GM18520 (cell line): ENCODE results near the gene IL32.
"Not testable (repeated sequence)": the region's sequence is repeated elsewhere in the genome, so short reads cannot be mapped to it uniquely, and the experiment has no call there.

ENCODE experiments used
- ATAC-seq: cut with Tn5 transposase; IDR thresholded peaks from one replicate; pipeline ENCODE4 v1.9.1; 2021; ENCODE audit not compliant: unreplicated experiment

Gene IL32

DNA sequence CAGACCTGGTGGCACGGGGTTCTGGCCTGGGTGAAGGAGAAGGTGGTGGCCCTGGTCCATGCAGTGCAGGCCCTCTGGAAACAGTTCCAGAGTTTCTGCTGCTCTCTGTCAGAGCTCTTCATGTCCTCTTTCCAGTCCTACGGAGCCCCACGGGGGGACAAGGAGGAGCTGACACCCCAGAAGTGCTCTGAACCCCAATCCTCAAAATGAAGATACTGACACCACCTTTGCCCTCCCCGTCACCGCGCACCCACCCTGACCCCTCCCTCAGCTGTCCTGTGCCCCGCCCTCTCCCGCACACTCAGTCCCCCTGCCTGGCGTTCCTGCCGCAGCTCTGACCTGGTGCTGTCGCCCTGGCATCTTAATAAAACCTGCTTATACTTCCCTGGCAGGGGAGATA, 3.7 kb downstream of the IL32 start:
- ATAC-seq = not testable (repeated sequence)

DNA sequence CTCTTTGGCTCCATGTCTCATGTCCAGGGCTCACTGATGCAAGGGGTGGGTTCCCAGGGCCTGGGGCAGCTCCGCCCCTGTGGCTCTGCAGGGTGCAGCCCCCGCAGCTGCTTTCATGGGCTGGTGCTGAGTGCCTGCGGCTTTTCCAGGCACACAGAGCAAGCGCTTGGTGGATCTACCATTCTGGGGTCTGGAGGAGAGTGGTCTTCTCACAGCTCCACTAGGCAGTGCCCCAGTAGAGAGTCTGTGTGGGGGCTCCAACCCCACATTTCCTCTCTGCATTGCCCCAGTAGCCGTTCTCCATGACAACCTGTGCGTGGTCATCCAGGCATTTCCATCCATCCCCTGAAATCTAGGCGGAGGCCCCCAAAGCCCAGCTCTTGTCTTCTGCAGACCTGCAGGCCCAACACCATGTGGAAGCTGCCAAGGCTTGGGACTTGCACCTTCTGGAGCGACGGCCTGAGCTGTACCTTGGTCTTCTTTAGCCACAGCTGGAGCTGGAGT, 5.2 kb downstream of the IL32 start:
- ATAC-seq = no peak

DNA sequence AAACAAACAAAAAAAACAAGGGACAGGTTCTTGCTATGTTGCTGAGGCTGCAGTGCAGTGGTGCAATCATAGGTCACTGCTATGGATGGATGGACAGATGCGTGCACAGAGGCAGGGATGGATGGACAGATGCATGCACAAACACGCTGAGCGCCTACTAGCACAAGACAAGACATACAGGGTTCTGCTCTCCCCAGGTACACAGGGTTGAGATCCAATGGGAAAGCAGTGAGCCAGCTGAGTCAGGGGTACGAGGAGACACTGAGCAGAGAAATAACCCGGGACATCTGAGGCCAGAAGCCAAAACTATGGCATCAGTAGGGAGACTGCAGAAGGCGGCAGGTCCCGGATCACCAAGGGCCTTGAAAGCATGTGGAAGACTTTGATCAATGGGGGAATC, 6.2 kb downstream of the IL32 start:
- no peak for ATAC-seq

DNA sequence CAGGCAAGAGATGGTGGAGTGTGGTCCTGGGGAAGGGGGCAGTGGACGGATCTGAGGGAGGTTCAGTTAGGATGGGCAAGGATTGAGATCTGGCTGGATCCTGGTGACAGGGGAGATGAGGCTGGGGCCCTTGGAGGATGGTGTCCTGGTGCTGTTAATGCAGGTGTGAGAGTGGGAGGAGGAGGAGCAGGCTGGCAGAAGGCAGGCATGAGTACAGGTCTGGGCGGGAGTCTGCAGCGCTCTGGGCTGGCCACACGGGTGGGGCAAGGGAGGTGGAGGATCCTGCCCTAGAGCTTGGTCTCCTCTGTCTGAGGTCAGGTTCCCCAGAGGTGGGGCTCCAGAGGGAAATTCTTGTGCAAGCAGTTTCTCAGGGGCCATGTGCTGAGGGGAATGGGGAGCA, 6.7 kb downstream of the IL32 start:
- not testable (repeated sequence) for ATAC-seq

DNA sequence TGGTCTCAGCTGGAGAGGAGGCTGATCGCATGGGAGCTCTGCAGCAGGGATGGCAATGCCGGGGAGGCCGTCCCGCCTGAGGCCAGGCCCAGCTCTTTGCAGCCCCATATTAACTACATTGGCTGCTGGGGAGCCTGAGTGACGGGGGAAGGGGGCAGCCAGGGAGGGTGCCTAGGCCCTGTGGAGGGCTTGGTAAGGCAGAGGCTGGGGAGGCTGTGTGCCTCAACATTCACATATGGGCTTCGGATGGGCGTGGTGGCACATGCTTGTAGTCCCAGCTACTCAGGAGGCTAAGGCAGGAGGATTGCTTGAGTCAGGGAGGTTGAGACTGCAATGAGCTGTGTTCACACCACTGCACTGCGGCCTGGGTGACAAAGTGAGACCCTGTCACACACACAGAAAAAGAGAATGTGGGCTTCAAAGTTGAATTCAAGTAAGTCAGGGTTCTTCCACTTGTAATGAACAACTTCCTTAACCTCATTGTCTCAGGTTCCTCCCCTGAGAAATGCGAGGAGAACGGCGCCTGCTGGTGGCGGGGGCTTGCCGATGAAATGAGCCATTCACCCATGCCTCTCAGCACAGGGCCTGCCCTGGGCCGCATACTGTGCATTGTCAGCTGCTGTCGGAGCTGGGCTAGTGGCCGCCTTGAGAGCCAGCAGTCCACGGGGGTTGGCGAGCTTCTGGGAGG, 7.3 kb downstream of the IL32 start:
- not testable (repeated sequence) for ATAC-seq

DNA sequence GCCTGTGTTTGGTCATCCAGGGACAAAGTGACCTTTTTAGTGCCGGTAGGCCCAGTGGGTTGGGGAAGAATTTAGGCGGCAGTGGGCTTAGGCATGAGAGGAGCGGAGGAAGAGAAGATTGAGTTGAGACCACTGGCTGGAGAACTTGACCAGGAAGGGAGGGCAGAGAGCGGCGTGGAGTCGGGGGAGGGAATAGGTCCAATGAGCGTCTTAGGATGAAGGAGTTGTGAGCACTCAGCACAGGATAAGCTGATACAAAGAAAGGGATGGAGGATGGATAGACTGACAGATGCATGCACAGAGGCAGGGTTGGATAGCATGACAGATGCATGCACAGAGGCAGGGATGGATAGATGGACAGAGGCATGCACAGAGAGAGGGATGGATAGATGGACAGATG, 8.0 kb downstream of the IL32 start:
- no peak for ATAC-seq

DNA sequence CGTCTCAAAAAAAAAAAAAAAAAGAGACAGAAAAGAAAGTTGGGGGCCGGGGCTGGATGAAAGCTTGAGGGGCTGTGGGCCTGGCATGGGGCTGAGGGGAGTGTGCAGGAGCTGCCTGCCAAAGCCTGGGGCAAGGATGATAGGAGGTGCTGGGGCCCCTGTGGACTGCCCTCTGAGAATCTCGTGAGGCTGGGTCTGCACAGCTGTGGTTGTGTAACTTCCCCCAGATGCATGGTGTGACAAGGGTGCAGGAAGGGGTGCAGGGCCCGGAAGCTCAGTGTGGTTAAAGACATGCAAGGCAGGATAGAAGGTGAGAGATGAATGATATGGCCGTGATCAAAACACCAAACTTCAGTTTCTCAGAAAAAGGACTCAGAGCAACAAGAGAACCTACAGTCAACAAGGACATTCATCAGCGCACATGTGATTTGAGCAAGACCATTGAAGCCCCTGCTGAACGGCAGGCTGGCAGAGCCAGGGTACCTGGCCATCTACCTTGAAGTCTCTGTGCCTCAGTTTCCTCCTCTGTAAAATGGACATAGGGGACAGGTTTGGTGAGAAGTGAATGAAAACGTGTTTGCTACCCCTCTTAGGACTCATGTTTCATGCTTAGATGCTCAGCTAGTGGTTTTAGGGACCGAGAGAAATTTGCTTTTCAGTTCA, 9.6 kb downstream of the IL32 start:
- ATAC-seq = peak; percentile 40

DNA sequence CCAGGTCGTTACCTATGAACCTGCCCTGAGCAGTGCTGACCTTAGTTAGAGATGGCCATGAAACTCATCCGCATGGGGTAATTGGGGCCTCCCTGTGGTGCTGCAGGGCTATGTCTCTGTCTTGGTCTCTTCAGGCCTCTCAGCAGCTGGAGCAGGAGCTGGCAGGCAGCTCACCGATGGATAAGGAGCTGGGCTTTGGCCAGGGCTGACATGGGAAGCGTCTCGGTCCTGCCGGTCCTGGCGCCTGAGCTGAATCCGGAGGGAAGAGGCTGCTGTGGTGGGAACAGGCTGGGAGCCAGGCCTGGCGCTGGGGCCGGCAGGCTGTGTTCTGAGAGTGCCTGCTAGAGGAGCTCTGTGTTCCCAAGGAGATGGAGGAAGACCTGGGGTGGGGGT, 10.1 kb downstream of the IL32 start:
- ATAC-seq = no peak

DNA sequence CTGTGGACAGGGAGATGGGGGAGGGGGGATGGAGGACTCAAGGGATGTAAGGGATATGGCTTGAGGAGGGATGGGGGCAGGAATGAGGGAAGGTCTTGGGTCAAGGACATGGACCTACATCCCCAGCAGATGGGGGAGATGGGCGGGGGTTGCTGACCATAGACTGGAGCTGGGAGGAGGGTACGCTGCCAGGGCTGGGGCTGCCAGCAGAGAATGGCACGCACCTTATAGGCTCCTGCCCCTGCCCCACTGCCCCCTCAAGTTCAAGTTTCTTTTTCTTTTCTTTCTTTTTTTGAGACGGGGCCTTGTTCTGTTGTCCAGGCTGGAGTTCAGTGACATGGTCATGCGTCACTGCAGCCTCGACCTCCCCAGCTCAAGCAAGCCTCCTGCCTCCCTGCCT, 10.5 kb downstream of the IL32 start:
- not testable (repeated sequence) for ATAC-seq

DNA sequence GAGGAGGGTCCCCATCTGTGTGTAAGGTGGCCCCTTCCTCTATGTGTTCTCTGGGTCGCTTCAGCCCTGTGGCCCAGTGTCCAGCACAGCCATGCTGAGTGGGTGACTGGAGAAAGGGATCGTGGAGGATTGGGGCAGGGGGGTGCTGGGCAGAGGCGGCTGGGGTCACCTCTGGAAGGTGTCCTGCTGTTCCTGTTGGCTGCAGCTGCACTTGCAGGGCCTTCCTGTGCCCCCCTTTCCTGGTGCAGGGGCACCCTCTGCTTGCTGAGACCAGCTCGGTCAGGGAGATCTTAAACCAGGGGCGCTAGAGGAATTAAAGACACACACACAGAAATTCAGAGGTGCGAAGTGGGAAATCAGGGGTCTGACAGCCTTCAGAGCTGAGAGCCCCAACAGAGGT, 11.1 kb downstream of the IL32 start:
- no peak for ATAC-seq

DNA sequence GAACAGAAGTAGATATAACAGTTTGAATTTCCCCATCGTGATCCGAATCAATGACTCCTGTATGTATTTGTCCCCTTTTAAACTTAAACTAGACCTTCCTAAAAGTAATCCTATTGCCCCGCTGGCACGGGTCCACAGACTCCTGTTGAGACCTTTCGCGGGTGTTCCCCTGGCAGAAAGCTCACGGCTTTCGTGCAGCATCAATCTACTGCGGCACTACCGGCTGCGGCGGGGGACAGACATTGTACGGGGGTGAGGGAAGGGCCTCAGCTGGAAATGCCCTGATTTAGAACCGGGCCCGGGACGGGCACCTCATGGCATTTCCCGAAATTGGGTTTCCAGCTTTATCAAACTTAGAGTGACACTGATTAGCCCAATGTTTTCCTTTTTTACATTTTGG, 14.6 kb downstream of the IL32 start:
- ATAC-seq = no peak

DNA sequence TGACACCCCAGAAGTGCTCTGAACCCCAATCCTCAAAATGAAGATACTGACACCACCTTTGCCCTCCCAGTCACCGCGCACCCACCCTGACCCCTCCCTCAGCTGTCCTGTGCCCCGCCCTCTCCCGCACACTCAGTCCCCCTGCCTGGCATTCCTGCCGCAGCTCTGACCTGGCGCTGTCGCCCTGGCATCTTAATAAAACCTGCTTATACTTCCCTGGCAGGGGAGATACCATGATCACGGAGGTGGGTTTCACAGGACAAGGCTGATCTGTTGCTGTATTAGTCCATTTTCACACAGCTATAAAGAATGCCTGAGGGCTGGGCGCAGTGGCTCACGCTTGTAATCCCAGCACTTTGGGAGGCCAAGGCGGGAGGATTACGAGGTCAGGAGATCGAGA, 16.5 kb downstream of the IL32 start:
- ATAC-seq = not testable (repeated sequence)

DNA sequence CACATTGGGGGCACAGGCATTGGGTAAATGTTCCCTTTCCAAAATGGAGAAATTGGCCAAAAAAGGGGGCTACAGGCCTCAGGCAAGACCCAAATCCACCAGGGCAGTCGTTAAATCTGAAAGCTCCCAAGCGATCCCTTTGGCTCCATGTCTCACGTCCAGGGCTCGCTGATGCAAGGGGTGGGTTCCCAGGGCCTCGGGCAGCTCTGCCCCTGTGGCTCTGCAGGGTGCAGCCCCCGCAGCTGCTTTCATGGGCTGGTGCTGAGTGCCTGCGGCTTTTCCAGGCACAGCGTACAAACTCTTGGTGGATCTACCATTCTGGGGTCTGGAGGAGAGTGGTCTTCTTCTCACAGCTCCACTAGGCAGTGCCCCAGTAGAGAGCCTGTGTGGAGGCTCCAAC, 18.0 kb downstream of the IL32 start:
- not testable (repeated sequence) for ATAC-seq

DNA sequence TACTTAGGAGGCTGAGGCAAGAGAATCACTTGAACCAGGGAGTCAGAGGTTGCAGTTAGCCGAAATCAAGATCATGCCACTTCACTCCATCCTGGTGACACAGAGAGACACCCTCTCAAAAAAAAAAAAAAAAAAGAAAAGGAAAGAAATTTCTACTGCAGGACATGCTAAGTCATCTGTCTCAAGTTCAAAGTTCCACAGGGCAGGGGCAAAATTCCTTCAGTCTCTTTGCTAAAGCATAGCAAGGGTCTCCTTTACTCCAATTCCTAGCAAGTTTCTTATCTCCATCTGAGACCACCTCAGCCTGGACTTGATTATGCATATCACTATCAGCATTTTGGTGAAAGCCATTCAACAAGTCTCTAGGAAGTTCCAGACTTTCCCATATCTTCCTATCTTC, 19.1 kb downstream of the IL32 start:
- no peak for ATAC-seq

DNA sequence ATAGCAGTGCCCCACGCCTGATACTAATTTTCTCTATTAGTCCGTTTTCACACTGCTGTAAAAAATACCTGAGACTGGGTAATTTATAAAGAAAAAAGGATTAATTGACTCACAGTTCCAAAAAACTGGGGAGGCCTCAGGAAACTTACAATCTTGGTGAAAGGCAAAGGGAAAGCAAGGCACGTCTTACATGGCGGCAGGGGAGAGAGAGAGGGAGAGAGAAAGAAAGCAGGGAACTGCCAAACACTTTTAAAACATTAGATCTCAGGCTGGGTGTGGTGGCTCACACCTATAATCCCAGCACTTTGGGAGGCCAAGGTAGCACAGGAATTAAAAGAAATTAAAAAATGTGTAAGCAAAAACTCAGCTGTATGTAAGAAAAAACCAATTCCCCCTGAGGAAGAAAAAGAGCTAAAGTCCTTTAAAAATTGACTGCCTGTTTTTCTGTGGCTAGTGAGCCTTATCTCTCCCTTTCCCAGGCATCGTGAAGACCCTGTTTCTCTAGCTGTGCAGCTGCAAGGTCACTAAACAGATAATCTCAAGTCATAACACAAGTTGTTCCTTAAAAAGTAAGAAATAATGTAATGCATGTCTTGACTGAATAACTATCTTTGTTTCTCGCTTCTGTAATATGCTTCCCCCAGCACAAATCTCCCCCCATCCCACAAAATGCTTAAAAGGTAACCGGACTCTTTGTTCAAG, 19.7 kb downstream of the IL32 start:
- no peak for ATAC-seq

DNA sequence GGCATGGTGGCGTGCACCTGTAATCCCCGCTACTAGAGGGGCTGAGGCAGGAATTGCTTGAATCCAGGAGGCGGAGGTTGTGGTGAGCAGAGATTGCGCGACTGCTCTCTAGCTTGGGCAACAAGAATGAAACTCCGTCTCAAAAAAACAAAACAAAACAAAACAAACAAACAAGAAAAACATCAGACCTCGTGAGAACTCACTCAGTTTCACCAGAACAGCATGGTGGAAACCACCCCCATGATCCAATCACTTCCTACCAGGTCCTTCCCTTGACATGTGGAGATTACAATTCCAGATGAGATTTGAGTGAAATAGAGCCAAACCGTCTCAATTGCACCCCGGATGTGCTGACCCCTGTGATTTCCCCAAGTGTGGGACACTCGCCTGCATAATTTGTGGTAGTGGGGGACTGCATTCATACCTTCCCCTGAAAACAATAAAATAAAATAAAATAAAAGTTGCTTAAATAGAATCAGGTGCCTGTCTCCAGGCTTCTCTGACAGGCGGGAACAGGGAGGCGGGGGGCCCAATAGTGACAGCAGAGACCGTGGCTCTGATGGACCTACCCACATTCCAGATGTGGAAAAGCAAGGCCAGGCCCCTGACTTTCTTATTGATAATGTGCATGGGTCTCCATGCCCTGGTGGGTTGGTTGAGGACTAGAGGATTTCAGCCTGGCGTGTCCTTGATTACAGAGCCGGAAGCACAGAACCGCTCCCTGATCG, 20.6 kb downstream of the IL32 start:
- no peak for ATAC-seq

DNA sequence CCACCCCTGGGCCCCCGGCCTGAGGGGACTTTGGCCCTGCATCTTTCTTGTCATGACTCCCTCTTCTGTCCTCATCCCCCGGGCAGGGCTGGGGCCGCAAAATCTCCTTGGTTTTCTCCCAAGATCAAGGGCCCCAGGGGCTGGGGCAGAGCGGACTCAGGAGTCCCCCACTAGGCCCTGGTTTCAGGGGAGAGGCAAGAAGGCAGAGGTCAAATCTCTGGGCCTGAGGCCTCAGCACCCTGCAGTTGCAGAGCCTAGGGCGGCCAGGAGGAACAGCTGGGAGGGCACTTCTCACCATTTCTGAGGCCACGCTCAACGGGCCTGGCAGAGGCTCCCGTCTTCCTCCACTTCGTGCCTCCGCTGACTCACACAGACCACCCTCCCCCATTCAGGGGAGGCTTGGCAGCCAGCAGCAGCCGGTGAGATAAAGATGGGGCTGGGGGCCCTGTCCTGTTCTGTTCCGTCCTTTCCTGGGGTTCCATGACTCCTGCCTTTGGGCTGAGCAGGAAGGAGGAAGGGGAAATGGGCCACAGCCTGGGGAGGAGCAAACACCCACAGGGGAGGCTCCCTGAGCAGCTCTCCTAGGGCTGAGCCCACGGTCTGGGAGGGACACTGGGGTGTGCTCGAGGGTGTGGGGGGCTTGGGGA, 21.3 kb downstream of the IL32 start:
- ATAC-seq = no peak

DNA sequence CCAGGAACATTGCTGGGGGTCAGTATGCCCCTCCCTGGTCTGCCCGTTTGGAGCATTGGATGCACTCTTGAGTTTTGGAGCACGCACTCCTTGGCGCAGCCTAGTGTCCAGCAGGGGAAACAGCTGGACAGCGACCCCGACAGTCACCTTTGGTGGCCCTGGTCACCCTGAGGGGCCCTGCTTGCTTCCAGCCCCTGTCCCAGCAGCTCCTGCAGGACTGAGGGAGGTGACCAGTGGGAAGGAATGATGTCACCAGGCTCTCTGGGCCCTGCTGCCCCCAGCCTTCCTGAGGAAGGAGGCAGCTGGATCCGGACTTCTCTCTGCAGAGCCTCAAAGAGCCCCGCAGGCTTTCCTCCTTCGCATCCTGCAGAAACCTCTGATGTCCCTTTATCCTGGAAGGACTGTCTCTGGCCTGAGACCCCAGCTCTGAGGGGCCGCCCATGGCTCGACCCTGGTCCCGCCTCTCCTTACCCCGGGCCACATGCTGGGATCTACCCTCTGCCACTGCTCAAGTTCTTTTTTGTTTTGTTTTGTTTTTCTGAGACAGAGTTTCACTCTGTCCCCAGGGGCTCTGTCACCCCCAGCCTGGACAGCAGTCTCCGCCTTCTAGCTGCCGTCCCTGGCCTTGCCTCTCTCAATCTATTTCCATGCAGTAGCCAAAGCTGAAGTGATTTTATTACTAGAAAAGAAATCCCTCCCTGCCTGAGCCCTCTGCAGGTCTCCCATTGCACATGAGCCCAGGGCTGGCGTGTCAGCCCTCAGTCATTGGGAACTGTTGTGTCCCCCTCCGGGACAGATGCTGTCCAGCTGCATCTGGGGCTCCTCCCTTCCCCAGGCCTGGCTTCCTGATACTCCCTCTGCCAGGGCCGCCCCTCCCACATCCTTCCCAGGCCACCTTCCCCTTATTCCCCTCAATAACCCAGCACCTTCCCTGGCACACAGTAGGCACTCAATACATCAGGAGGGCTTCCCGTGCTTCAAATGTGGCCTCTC, 22.1 kb downstream of the IL32 start:
- no peak for ATAC-seq

DNA sequence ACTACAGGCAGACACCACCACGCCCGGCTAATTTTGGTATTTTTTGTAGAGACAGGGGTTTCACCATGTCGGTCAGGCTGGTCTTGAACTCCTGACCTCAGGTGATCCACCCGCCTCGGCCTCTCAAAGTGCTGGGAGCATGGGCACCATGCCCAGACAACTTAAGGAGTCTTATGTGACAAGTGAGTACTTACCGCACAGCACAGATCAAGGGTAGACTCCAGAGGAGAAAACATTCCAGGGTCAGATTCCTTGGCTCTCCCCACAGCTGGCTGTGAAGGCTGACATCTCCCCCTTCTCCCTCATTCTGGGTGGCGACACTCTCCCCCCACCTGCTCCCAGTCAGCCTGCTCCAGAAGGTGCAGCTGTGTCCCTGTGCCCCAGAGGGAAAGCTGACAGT, 23.0 kb downstream of the IL32 start:
- ATAC-seq = no peak
